Chondrocyte (in vitro differentiated cells): Measurements from ENCODE around the gene FOXN3. TPM values are rescaled to one million over a fixed set of nuclear protein-coding genes. Genes with fewer than 3 reads are reported as not detected.

Experiments
- DNase-seq: peaks from one replicate; pipeline ENCODE4 v3.0.0; 2021; ENCODE audit warnings: mixed read lengths, low spot score
- H3K27ac Mint-ChIP-seq: one replicate; pipeline ENCODE4 v1.8.0; 2021; ENCODE audit warnings: mild to moderate bottlenecking, moderate library complexity, mixed read lengths; ENCODE audit not compliant: unreplicated experiment
- H3K27me3 Mint-ChIP-seq: 2 replicates; pipeline ENCODE4 v1.8.0; 2021; ENCODE audit warnings: low read depth, mixed read lengths
- H3K36me3 Mint-ChIP-seq: 2 replicates; pipeline ENCODE4 v1.8.0; 2021; ENCODE audit warnings: low read depth, mixed read lengths
- H3K4me1 Mint-ChIP-seq: 2 replicates; pipeline ENCODE4 v1.8.0; 2021; ENCODE audit warnings: low read depth, mild to moderate bottlenecking, mixed read lengths
- H3K4me3 Mint-ChIP-seq: one replicate; pipeline ENCODE4 v1.8.0; 2021; ENCODE audit warnings: mild to moderate bottlenecking, moderate library complexity, mixed read lengths; ENCODE audit not compliant: unreplicated experiment
- H3K9me3 Mint-ChIP-seq: 2 replicates; pipeline ENCODE4 v1.8.0; 2021; ENCODE audit warnings: low read depth, mixed read lengths
- total RNA-seq: library from RNA; stranded (reverse); gene quantifications from 3 replicates; pipeline ENCODE4 v1.2.1, GENCODE V29; 2021
- TF ChIP-seq, protein P1 (sequence below): fragments of 200-600 bp; sonication (generic); IDR thresholded peaks from 2 replicates; pipeline ENCODE4 v1.5.0; 2021; ENCODE audit warnings: antibody characterized with exemption, mild to moderate bottlenecking, moderate library complexity

Gene FOXN3
- total RNA-seq, 1 donor from 2014 or later: 161 TPM

DNA sequence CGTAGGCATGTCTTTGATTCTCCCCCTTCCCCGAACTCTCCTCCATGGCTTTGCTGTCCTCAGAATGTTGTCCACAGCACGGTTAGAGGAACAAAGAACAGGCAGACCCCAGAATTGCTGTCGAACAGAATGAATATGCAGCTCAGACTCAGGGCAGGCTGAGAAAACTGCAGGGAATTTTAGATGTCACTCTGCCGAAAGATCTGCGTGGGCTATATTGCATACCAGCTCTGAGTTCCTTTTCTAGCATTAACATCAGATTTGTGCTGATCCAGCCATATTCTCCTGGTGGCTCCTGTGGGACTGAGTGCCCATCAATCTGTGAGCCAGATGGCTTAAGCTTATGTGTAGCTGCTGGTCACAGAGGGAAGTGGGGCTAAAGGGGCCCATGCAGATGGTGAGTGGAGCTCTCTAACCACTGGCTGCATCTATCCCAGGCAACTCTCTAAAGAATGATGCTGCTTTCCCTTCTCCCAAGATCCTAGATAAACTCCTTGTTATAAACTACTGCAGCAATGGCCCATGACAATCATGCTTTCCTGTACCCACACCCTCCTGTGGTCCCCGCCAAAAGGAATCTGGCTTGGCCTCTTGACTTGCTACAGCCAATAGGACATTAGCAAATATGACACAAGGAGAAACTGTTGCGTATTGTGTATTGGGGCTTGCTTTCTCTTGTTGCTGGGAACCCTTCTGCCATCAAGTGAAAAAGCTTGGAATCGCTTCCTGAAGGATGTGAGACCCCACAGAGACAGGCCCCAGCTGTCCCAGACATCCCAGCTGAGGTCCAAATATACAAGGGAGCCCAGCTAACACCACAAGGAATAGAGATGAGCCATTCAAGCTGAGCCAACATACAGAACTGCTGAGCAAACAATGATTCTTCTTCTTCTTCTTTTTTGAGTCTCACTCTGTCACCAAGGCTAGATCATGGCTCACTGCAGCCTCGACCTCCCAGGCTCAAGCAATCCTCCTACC, 101.3 kb downstream of the FOXN3 start:
- peaks cover 7% of the 10 kb centered on the region for H3K9me3 Mint-ChIP-seq
- H3K36me3 Mint-ChIP-seq: peaks cover 6% of the 10 kb centered on the region
- DNase-seq: no peak
- H3K4me3 Mint-ChIP-seq: no peak overlapping the region
- TF ChIP-seq, protein P1, sequence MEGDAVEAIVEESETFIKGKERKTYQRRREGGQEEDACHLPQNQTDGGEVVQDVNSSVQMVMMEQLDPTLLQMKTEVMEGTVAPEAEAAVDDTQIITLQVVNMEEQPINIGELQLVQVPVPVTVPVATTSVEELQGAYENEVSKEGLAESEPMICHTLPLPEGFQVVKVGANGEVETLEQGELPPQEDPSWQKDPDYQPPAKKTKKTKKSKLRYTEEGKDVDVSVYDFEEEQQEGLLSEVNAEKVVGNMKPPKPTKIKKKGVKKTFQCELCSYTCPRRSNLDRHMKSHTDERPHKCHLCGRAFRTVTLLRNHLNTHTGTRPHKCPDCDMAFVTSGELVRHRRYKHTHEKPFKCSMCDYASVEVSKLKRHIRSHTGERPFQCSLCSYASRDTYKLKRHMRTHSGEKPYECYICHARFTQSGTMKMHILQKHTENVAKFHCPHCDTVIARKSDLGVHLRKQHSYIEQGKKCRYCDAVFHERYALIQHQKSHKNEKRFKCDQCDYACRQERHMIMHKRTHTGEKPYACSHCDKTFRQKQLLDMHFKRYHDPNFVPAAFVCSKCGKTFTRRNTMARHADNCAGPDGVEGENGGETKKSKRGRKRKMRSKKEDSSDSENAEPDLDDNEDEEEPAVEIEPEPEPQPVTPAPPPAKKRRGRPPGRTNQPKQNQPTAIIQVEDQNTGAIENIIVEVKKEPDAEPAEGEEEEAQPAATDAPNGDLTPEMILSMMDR: no peak
- no peak overlapping the region for H3K27ac Mint-ChIP-seq
- peaks cover 19% of the 10 kb centered on the region for H3K4me1 Mint-ChIP-seq
- no peaks in the 10 kb centered on the region for H3K27me3 Mint-ChIP-seq

DNA sequence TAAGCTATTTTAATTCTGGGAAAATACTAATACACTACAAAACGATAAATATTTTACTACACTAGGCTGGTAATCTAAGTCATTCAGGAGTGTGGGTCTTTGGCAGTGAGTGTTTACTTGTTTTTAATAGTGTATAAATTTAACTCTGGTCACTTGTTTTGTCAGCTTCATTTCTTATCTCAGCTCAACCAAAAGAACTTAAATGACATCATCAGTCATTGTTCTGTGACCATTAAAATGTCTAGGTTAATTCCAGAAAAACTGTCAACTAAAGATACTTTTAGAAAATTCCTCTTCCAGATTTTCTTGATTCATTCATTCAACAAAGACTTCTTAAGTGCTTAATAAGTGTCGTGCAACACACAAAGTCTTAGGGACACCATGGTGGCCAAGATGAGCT, 102.8 kb downstream of the FOXN3 start:
- no peak for DNase-seq
- Mint-ChIP-seq H3K9me3 (peaks cover 7% of the 10 kb centered on the region), H3K4me1 (peaks cover 7% of the 10 kb centered on the region), H3K4me3 (no peak overlapping the region), H3K27ac (no peak overlapping the region), H3K36me3 (peaks cover 5% of the 10 kb centered on the region), H3K27me3 (no peaks in the 10 kb centered on the region)
- TF ChIP-seq, protein P1: no peak

DNA sequence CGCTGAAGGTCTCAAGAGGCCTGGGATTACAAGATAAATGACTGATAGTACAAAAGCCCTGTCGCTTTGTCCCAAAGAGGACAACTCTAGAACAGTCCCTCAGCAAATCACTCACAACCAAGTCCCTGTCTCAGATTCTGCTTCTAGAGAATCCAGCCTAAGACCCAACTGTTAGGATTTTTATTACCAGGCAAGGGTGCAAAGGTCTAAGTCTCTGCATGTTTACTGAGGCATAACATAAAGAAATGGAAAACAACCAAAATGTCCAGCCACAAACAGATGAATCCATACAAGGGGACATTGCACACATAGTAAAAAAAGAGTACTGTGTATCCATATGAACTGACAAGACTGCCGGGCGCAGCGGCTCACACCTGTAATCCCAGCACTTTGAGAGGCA, 104.1 kb downstream of the FOXN3 start:
- no peak overlapping the region for H3K27ac Mint-ChIP-seq
- H3K9me3 Mint-ChIP-seq: peaks cover 3% of the 10 kb centered on the region
- peaks cover 5% of the 10 kb centered on the region for H3K36me3 Mint-ChIP-seq
- H3K27me3 Mint-ChIP-seq: no peaks in the 10 kb centered on the region
- H3K4me3 Mint-ChIP-seq: no peak overlapping the region
- TF ChIP-seq, protein P1: no peak
- peaks cover 10% of the 10 kb centered on the region for H3K4me1 Mint-ChIP-seq
- DNase-seq: no peak

DNA sequence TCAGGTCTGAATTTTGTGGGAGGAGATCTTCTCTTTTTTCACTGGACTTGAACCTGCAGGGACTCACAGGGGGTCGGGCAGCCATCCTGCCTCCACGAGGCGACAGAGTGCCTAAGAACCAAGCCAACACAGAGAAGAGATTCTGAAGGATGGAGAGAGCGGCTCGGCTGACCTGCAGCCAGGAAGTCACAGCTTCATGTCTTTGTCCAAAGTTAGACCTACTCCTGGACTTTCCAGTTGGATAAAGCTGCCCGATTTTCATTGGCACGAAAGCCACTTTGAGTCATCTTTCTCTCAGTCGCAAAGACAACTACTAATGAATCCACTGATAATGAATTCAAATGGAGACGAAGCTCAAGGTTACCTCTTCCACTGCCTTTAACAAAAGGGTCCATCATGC, 106.8 kb downstream of the FOXN3 start:
- Mint-ChIP-seq H3K27ac (no peak overlapping the region), H3K9me3 (peaks cover 3% of the 10 kb centered on the region), H3K36me3 (peaks cover 8% of the 10 kb centered on the region), H3K4me3 (no peak overlapping the region), H3K4me1 (peaks cover 20% of the 10 kb centered on the region), H3K27me3 (no peaks in the 10 kb centered on the region)
- no peak for DNase-seq
- TF ChIP-seq, protein P1: no peak

DNA sequence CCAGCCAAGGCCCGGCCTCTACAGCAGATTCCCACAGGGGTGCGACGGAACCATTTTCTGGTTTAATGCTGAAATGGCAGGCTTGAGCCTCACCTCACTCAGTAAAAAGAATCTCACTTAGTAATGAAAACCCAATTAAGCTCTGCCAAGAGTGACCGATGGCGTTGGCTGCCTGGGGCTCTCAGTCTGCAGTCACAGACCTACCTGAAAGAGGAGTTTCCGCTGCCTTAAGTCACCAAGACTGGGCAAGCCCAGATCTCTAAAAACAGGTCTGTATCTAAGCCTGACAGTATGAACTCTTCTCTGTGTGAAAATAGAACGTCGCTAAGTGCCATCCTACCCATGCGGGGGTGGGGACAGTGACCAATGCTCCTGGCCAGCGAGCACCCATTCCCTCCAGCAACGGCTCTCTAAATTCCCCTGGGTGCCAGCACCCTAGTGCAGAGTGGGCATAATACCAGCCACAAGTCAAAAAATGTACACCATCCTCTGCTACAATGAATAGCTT, 107.3 kb downstream of the FOXN3 start:
- Mint-ChIP-seq H3K4me1 (peaks cover 25% of the 10 kb centered on the region), H3K36me3 (peaks cover 5% of the 10 kb centered on the region), H3K27ac (no peak overlapping the region), H3K27me3 (no peaks in the 10 kb centered on the region), H3K9me3 (peaks cover 3% of the 10 kb centered on the region), H3K4me3 (no peak overlapping the region)
- DNase-seq: no peak
- TF ChIP-seq, protein P1: no peak
